HG02852 (cell line): Measurements from ENCODE around the gene KIF26B.

ENCODE experiments used
- ATAC-seq: cut with Tn5 transposase; IDR thresholded peaks from one replicate; pipeline ENCODE4 v1.9.1; 2021; ENCODE audit warnings: mild to moderate bottlenecking, moderate library complexity; ENCODE audit not compliant: unreplicated experiment

The KIF26B gene

GRCh38 chr1:245542365-245542764 is 387.6 kb downstream of the KIF26B start:
- no peak for ATAC-seq

- ATAC-seq = no peak
These were observed 389.5 kb downstream of the KIF26B start for GRCh38 chr1:245544236-245544635.

GRCh38 chr1:245546875-245547274 is 392.1 kb downstream of the KIF26B start:
- no peak for ATAC-seq

GRCh38 chr1:245549996-245550719 is 395.4 kb downstream of the KIF26B start:
- ATAC-seq = no peak

GRCh38 chr1:245550720-245551043 is 395.9 kb downstream of the KIF26B start:
- no peak for ATAC-seq

GRCh38 chr1:245551536-245551935 is 396.8 kb downstream of the KIF26B start:
- ATAC-seq = no peak

GRCh38 chr1:245552331-245552730 is 397.5 kb downstream of the KIF26B start:
- ATAC-seq = no peak

GRCh38 chr1:245556057-245556456 is 401.3 kb downstream of the KIF26B start:
- no peak for ATAC-seq

GRCh38 chr1:245558069-245558468 is 403.3 kb downstream of the KIF26B start:
- ATAC-seq = no peak

- no peak for ATAC-seq
These were observed 405.6 kb downstream of the KIF26B start for GRCh38 chr1:245560316-245560859.

- ATAC-seq = no peak
These were observed 407.0 kb downstream of the KIF26B start for GRCh38 chr1:245561665-245562234.

- ATAC-seq = no peak
These were observed 411.3 kb downstream of the KIF26B start for GRCh38 chr1:245566134-245566533.

GRCh38 chr1:245566952-245567351 is 412.2 kb downstream of the KIF26B start:
- ATAC-seq = no peak

GRCh38 chr1:245571815-245572294 is 417.1 kb downstream of the KIF26B start:
- no peak for ATAC-seq

GRCh38 chr1:245572709-245573108 is 417.9 kb downstream of the KIF26B start:
- ATAC-seq = no peak

GRCh38 chr1:245575710-245576109 is 420.9 kb downstream of the KIF26B start:
- no peak for ATAC-seq

- no peak for ATAC-seq
These were observed 421.5 kb downstream of the KIF26B start for GRCh38 chr1:245576323-245576722.

GRCh38 chr1:245577191-245578157 is 422.7 kb downstream of the KIF26B start:
- ATAC-seq = no peak

GRCh38 chr1:245578308-245578707 is 423.5 kb downstream of the KIF26B start:
- no peak for ATAC-seq

- ATAC-seq = no peak
These were observed 424.0 kb downstream of the KIF26B start for GRCh38 chr1:245578771-245579170.

- no peak for ATAC-seq
These were observed 425.1 kb downstream of the KIF26B start for GRCh38 chr1:245579881-245580280.
